ENCODE results near the gene ZNF180. TPM values are rescaled to one million over a fixed set of nuclear protein-coding genes. Genes with fewer than 3 reads are reported as not detected.
"Not testable (repeated sequence)": the region's sequence is repeated elsewhere in the genome, so short reads cannot be mapped to it uniquely, and the experiment has no call there.

The ZNF180 gene
- polyA plus RNA-seq, 1 experiment: 0.80 TPM

GRCh38 chr19:44498988-44499387, 1.3 kb downstream of the ZNF180 start:
- POLR2A ChIA-PET: no interaction called here
- peaks cover 5% of the 10 kb centered on the region for H3K36me3 ChIP-seq (ENCODE audit: control insufficient read depth, insufficient read depth, low read length)

GRCh38 chr19:44496711-44497110, 3.6 kb downstream of the ZNF180 start:
- Histone ChIP-seq H3K27me3 (ENCODE audit: control insufficient read depth, insufficient read depth, low read length) (no peaks in the 10 kb centered on the region), H3K36me3 (ENCODE audit: control insufficient read depth, insufficient read depth, low read length) (peaks cover 10% of the 10 kb centered on the region), H3K4me3 (ENCODE audit: low read depth, low read length) (no peak overlapping the region)
- no peak for DNase-seq (ENCODE audit: low read depth)
- ChIA-PET POLR2A (no interaction called here), CTCF (no interaction called here)
- no peak for TF ChIP-seq CTCF (IDR thresholded peaks at IDR 0.05; ENCODE audit: insufficient read depth, low read depth, low read length)

More at GRCh38 chr19:44498988-44499387, 1.3 kb downstream of the ZNF180 start:
- TF ChIP-seq CTCF (IDR thresholded peaks at IDR 0.05; ENCODE audit: insufficient read depth, low read depth, low read length): no peak
- no peak for DNase-seq (ENCODE audit: low read depth)
- CTCF ChIA-PET: interaction anchor here (2.1 kb wide), 1 partner anchor 8 kb away, joined by 6 read pairs; no protein-coding TSS in a partner anchor
- Histone ChIP-seq H3K4me3 (ENCODE audit: low read depth, low read length) (no peak overlapping the region), H3K27me3 (ENCODE audit: control insufficient read depth, insufficient read depth, low read length) (no peaks in the 10 kb centered on the region; the same call in 1 of the 2 replicates)

- TF ChIP-seq CTCF (IDR thresholded peaks at IDR 0.05; ENCODE audit: insufficient read depth, low read depth, low read length): no peak
- CTCF ChIA-PET: no interaction called here
- POLR2A ChIA-PET: no interaction called here
- H3K36me3 ChIP-seq (ENCODE audit: control insufficient read depth, insufficient read depth, low read length): peaks cover 9% of the 10 kb centered on the region
- no peak for DNase-seq (ENCODE audit: low read depth)
- no peak overlapping the region for H3K4me3 ChIP-seq (ENCODE audit: low read depth, low read length)
- no peaks in the 10 kb centered on the region for H3K27me3 ChIP-seq (ENCODE audit: control insufficient read depth, insufficient read depth, low read length)
Observed at GRCh38 chr19:44476559-44477408, 23.5 kb downstream of the ZNF180 start.

GRCh38 chr19:44468730-44469129, 31.6 kb downstream of the ZNF180 start:
- H3K36me3 ChIP-seq (ENCODE audit: control insufficient read depth, insufficient read depth, low read length); H3K4me3 ChIP-seq (ENCODE audit: low read depth, low read length); DNase-seq (ENCODE audit: low read depth); H3K27me3 ChIP-seq (ENCODE audit: control insufficient read depth, insufficient read depth, low read length); POLR2A ChIA-PET; CTCF ChIA-PET: not testable (repeated sequence)

- H3K27me3 ChIP-seq (ENCODE audit: control insufficient read depth, insufficient read depth, low read length); POLR2A ChIA-PET; CTCF ChIA-PET; H3K4me3 ChIP-seq (ENCODE audit: low read depth, low read length); DNase-seq (ENCODE audit: low read depth); H3K36me3 ChIP-seq (ENCODE audit: control insufficient read depth, insufficient read depth, low read length): not testable (repeated sequence)
Observed at GRCh38 chr19:44462600-44463286, 37.6 kb downstream of the ZNF180 start.

- DNase-seq (ENCODE audit: low read depth); H3K27me3 ChIP-seq (ENCODE audit: control insufficient read depth, insufficient read depth, low read length); H3K4me3 ChIP-seq (ENCODE audit: low read depth, low read length); H3K36me3 ChIP-seq (ENCODE audit: control insufficient read depth, insufficient read depth, low read length); POLR2A ChIA-PET; CTCF ChIA-PET: not testable (repeated sequence)
Observed at GRCh38 chr19:44456016-44456415, 44.3 kb downstream of the ZNF180 start.
